IMR-90 (cell line): Measurements from ENCODE around the gene INTS6L. TPM values are rescaled to one million over a fixed set of nuclear protein-coding genes. Genes with fewer than 3 reads are reported as not detected.

Experiments
- ATAC-seq: fragments of 200-7000 bp; cut with Tn5 transposase; 2 replicates; pipeline ENCODE4 v1.9.1; 2020; ENCODE audit warnings: low read depth, mild to moderate bottlenecking, moderate library complexity
- BruUV-seq: library from RNA; stranded (reverse); fragments of 400-500 nt; replicated peaks from 2 replicates; lab custom pipeline; 2021; lab: Mats Ljungman, UMichigan
- CTCF ChIA-PET: fragments of 300-600 bp; formaldehyde crosslinking; extraction: SDS; loops from one replicate; lab custom pipeline; 2021; ENCODE audit warnings: antibody characterized with exemption; lab: Yijun Ruan, JAX
- POLR2A ChIA-PET: fragments of 300-600 bp; sonication (Branson Sonifier 250); formaldehyde crosslinking; loops from one replicate; lab custom pipeline; 2022; ENCODE audit warnings: antibody characterized with exemption; ENCODE audit not compliant: unreplicated experiment; lab: Charles Lee
- DNase-seq: peaks from one replicate; pipeline ENCODE4 v3.0.0; 2013
- H2AFZ ChIP-seq: replicated peaks from 2 replicates; pipeline ENCODE3; 2013; ENCODE audit warnings: low read length, mild to moderate bottlenecking; ENCODE audit not compliant: poor library complexity
- H2AK5ac ChIP-seq: 2 replicates; pipeline ENCODE4 v1.6.1; 2013; ENCODE audit warnings: low read depth, low read length, inconsistent platforms
- H2AK9ac ChIP-seq: replicated peaks from 2 replicates; pipeline ENCODE3; 2013; ENCODE audit warnings: mild to moderate bottlenecking, low read depth, low read length, moderate library complexity; ENCODE audit not compliant: poor library complexity
- H2BK120ac ChIP-seq: 2 replicates; pipeline ENCODE4 v1.6.1; 2013; ENCODE audit warnings: low read depth, low read length, inconsistent platforms
- H2BK15ac ChIP-seq: 3 replicates; pipeline ENCODE4 v1.6.1; 2013; ENCODE audit warnings: low read depth, low read length, inconsistent platforms
- H2BK20ac ChIP-seq: 2 replicates; pipeline ENCODE4 v1.6.1; 2013; ENCODE audit warnings: low read depth, mild to moderate bottlenecking, inconsistent platforms, low read length, moderate library complexity
- H2BK5ac ChIP-seq: 2 replicates; pipeline ENCODE4 v1.6.1; 2013; ENCODE audit warnings: mild to moderate bottlenecking, low read depth, low read length, inconsistent platforms; ENCODE audit not compliant: poor library complexity, severe bottlenecking
- H3K14ac ChIP-seq: replicated peaks from 2 replicates; pipeline ENCODE4 v1.6.1; 2013; ENCODE audit warnings: low read depth, low read length, inconsistent platforms
- H3K18ac ChIP-seq: 2 replicates; pipeline ENCODE4 v1.6.1; 2013; ENCODE audit warnings: low read depth, low read length, control low read depth
- H3K23ac ChIP-seq: 2 replicates; pipeline ENCODE4 v1.6.1; 2013; ENCODE audit warnings: low read depth, low read length, inconsistent platforms
- H3K27ac ChIP-seq: 2 replicates; pipeline ENCODE4 v1.5.1; 2013; ENCODE audit warnings: mild to moderate bottlenecking, control low read depth, low read length; ENCODE audit not compliant: insufficient read depth
- H3K27me3 ChIP-seq: 2 replicates; pipeline ENCODE4 v1.6.1; 2013; ENCODE audit warnings: low read length; ENCODE audit not compliant: control insufficient read depth, insufficient read depth
- H3K36me3 ChIP-seq: 2 replicates; pipeline ENCODE4 v1.6.1; 2013; ENCODE audit warnings: low read length, mixed read lengths; ENCODE audit not compliant: control insufficient read depth, insufficient read depth
- H3K4ac ChIP-seq: 2 replicates; pipeline ENCODE4 v1.6.1; 2013; ENCODE audit warnings: low read depth, low read length, inconsistent platforms
- H3K4me1 ChIP-seq: 2 replicates; pipeline ENCODE4 v1.6.1; 2013; ENCODE audit warnings: low read length, mixed read lengths; ENCODE audit not compliant: control insufficient read depth, insufficient read depth
- H3K4me2 ChIP-seq: 2 replicates; pipeline ENCODE4 v1.6.1; 2013; ENCODE audit warnings: low read depth, mild to moderate bottlenecking, control low read depth, low read length, moderate library complexity
- H3K4me3 ChIP-seq: 2 replicates; pipeline ENCODE4 v1.5.1; 2013; ENCODE audit warnings: low read depth, mild to moderate bottlenecking, control low read depth, low read length, moderate library complexity; ENCODE audit not compliant: insufficient read depth
- H3K56ac ChIP-seq: 2 replicates; pipeline ENCODE4 v1.6.1; 2013; ENCODE audit warnings: low read length, inconsistent platforms; ENCODE audit not compliant: insufficient read depth; ENCODE audit errors: extremely low read depth
- H3K79me1 ChIP-seq, 2 experiments: 2 replicates each; pipeline ENCODE4 v1.6.1; 2013; ENCODE audit warnings: low read length in 2 of 2, inconsistent platforms in 1 of 2, low read depth in 1 of 2
- H3K9ac ChIP-seq: 2 replicates; pipeline ENCODE4 v1.6.1; 2013; ENCODE audit warnings: low read depth, low read length, control low read depth
- H3K9me1 ChIP-seq: 2 replicates; pipeline ENCODE4 v1.6.1; 2013; ENCODE audit warnings: low read length, inconsistent platforms; ENCODE audit not compliant: insufficient read depth
- H3K9me3 ChIP-seq: 2 replicates; pipeline ENCODE4 v1.6.1; 2013; ENCODE audit warnings: low read length; ENCODE audit not compliant: control insufficient read depth, insufficient read depth
- H4K20me1 ChIP-seq: 2 replicates; pipeline ENCODE4 v1.6.1; 2013; ENCODE audit warnings: low read length, inconsistent platforms; ENCODE audit not compliant: insufficient read depth
- H4K5ac ChIP-seq: 2 replicates; pipeline ENCODE4 v1.6.1; 2013; ENCODE audit warnings: mild to moderate bottlenecking, low read depth, low read length, control low read depth
- H4K8ac ChIP-seq, 2 experiments: 2 replicates each; pipeline ENCODE4 v1.6.1; 2013; ENCODE audit warnings: low read depth in 2 of 2, low read length in 2 of 2, control low read depth in 1 of 2, inconsistent platforms in 1 of 2
- H4K91ac ChIP-seq: 2 replicates; pipeline ENCODE4 v1.6.1; 2013; ENCODE audit warnings: low read depth, low read length, inconsistent platforms; ENCODE audit not compliant: insufficient read depth
- BHLHE40 ChIP-seq: fragments of 150-350 bp; IDR thresholded peaks from 2 replicates; pipeline ENCODE4 v1.6.1; 2016; ENCODE audit warnings: mild to moderate bottlenecking, low read depth, low read length
- CEBPB ChIP-seq: IDR thresholded peaks from 2 replicates; pipeline ENCODE4 v1.6.1; 2012; ENCODE audit warnings: low read depth, low read length, improper control_type of control experiment
- CHD1 ChIP-seq: IDR thresholded peaks from 2 replicates; pipeline ENCODE4 v1.6.1; 2012; ENCODE audit warnings: low read depth, low read length, improper control_type of control experiment
- CTCF ChIP-seq: conservative IDR thresholded peaks from 2 replicates; pipeline ENCODE4 v1.5.1; 2012; ENCODE audit warnings: mild to moderate bottlenecking, low read depth, low read length, improper control_type of control experiment
- FOS ChIP-seq: fragments of 150-350 bp; IDR thresholded peaks from 2 replicates; pipeline ENCODE4 v1.6.1; 2016; ENCODE audit warnings: low read depth, low read length
- MAFK ChIP-seq: IDR thresholded peaks from 2 replicates; pipeline ENCODE4 v1.6.1; 2012; ENCODE audit warnings: low read depth, low read length, improper control_type of control experiment
- MAZ ChIP-seq: IDR thresholded peaks from 2 replicates; pipeline ENCODE4 v1.6.1; 2012; ENCODE audit warnings: low read depth, mild to moderate bottlenecking, low read length, improper control_type of control experiment, moderate library complexity, borderline replicate concordance
- MXI1 ChIP-seq: IDR thresholded peaks from 2 replicates; pipeline ENCODE4 v1.6.1; 2012; ENCODE audit warnings: low read depth, mild to moderate bottlenecking, low read length, moderate library complexity, borderline replicate concordance
- NFE2L2 ChIP-seq: fragments of 150-350 bp; IDR thresholded peaks from 2 replicates; pipeline ENCODE4 v1.6.1; 2016; ENCODE audit warnings: low read depth, mild to moderate bottlenecking, low read length
- POLR2A ChIP-seq: IDR thresholded peaks from 2 replicates; pipeline ENCODE4 v1.6.1; 2012; ENCODE audit warnings: mild to moderate bottlenecking, low read depth, low read length
- RAD21 ChIP-seq: IDR thresholded peaks from 2 replicates; pipeline ENCODE4 v1.6.1; 2012; ENCODE audit warnings: low read length, improper control_type of control experiment
- RCOR1 ChIP-seq: IDR thresholded peaks from 2 replicates; pipeline ENCODE4 v1.6.1; 2012; ENCODE audit warnings: mild to moderate bottlenecking, low read length, improper control_type of control experiment; ENCODE audit not compliant: insufficient replicate concordance
- RFX5 ChIP-seq: IDR thresholded peaks from 2 replicates; pipeline ENCODE4 v1.8.0; 2012; ENCODE audit warnings: low read depth, mild to moderate bottlenecking, low read length, moderate library complexity
- SMC3 ChIP-seq: fragments of 150-350 bp; IDR thresholded peaks from 2 replicates; pipeline ENCODE4 v1.6.1; 2016; ENCODE audit warnings: low read depth, mild to moderate bottlenecking, antibody characterized with exemption, low read length, moderate library complexity
- USF2 ChIP-seq: fragments of 150-350 bp; IDR thresholded peaks from 2 replicates; pipeline ENCODE4 v1.6.1; 2017; ENCODE audit warnings: mild to moderate bottlenecking, antibody characterized with exemption, low read length, low read depth
- WGBS, 2 experiments: methylation state at CpG; one replicate each; pipeline versions ENCODE4 v1.1.5 to v1.1.7; 2013; ENCODE audit warnings: missing lambda C conversion rate in 2 of 2; ENCODE audit not compliant: insufficient read length in 1 of 2; ENCODE audit errors: extremely low coverage in 2 of 2; 5-methylcytosine and 5-hydroxymethylcytosine counted together
- dilution Hi-C: fragments of 300-500 bp; cut with HindIII; formaldehyde crosslinking; loops from one replicate; pipeline ENCODE4 v1.14.3; 2018; ENCODE audit warnings: low sequenced_read_pairs; ENCODE audit not compliant: unreplicated experiment
- in situ Hi-C: fragments of 300-500 bp; cut with MboI; formaldehyde crosslinking; loops from 3 replicates; pipeline ENCODE4 v1.14.3; 2019; ENCODE audit warnings: low sequenced_read_pairs, inconsistent platforms, mixed read lengths
- intact Hi-C: fragments of 100-400 bp; cut with micrococcal nuclease; formaldehyde crosslinking; loops from 2 replicates; pipeline ENCODE4 v1.10.0; 2022
- polyA plus RNA-seq, 3 experiments: library from polyadenylated mRNA; depleted of rRNA; stranded (reverse); fragments of >200 nt; gene quantifications; 2 replicates each; pipeline ENCODE4 v1.2.3, GENCODE V29; 2012; ENCODE audit warnings: low replicate concordance in 1 of 3
- total RNA-seq: library from RNA; depleted of rRNA; stranded (reverse); fragments of >200 nt; gene quantifications from 2 replicates; pipeline ENCODE4 v1.2.3, GENCODE V29; 2012
- TF ChIP-seq, protein P1 (sequence below): fragments of 150-350 bp; IDR thresholded peaks from 2 replicates; pipeline ENCODE4 v1.6.1; 2016; ENCODE audit warnings: low read depth, mild to moderate bottlenecking, low read length, moderate library complexity, borderline replicate concordance

The INTS6L gene
- total and polyA plus RNA-seq, 2 of the 4 experiments (the other 2 are of a cell fraction), result 2.7 to 5.1 TPM

GRCh38 chrX:135518161-135518560, 2.3 kb upstream of the INTS6L start:
- BruUV-seq, result no TSS peak
- no peaks in the 10 kb centered on the region for H4K20me1 ChIP-seq
- H3K56ac ChIP-seq, result no peak overlapping the region
- DNase-seq (no peak), ATAC-seq (no peak)
- in situ Hi-C loops (no loop called here), dilution Hi-C loops (no loop called here), intact Hi-C loops (no loop called here)
- no peak overlapping the region for H3K23ac ChIP-seq
- H3K4me1 ChIP-seq, result no peaks in the 10 kb centered on the region
- POLR2A ChIA-PET, result no interaction called here
- H3K9me3 ChIP-seq, result no peaks in the 10 kb centered on the region
- TF ChIP-seq BHLHE40 (no peak), MAZ (no peak), RAD21 (no peak), CTCF (no peak), FOS (no peak), CHD1 (no peak), CEBPB (no peak), USF2 (no peak), NFE2L2 (no peak), RFX5 (no peak), POLR2A (no peak), MXI1 (no peak), MAFK (no peak), RCOR1 (no peak), SMC3 (no peak)
- TF ChIP-seq, protein P1, sequence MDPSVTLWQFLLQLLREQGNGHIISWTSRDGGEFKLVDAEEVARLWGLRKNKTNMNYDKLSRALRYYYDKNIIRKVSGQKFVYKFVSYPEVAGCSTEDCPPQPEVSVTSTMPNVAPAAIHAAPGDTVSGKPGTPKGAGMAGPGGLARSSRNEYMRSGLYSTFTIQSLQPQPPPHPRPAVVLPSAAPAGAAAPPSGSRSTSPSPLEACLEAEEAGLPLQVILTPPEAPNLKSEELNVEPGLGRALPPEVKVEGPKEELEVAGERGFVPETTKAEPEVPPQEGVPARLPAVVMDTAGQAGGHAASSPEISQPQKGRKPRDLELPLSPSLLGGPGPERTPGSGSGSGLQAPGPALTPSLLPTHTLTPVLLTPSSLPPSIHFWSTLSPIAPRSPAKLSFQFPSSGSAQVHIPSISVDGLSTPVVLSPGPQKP, result no peak
- H2AK9ac ChIP-seq, result no peak overlapping the region
- H3K27me3 ChIP-seq, result no peaks in the 10 kb centered on the region
- no peak overlapping the region for H3K4me3 ChIP-seq
- no peak overlapping the region for H2BK5ac ChIP-seq
- H2BK15ac ChIP-seq, result no peak overlapping the region
- CTCF ChIA-PET, result no interaction called here
- H4K8ac ChIP-seq, result no peak overlapping the region
- no peak overlapping the region for H4K5ac ChIP-seq
- no peak overlapping the region for H3K14ac ChIP-seq
- WGBS, 2 experiments, result no CpG with 5 or more reads among the region's 1 CpG
- no peak overlapping the region for H3K9ac ChIP-seq
- H2AK5ac ChIP-seq, result no peak overlapping the region
- H2AFZ ChIP-seq, result no peak overlapping the region
- no peaks in the 10 kb centered on the region for H3K36me3 ChIP-seq
- H4K91ac ChIP-seq, result no peak overlapping the region
- no peak overlapping the region for H2BK120ac ChIP-seq
- H2BK20ac ChIP-seq, result no peak overlapping the region
- no peak overlapping the region for H3K4me2 ChIP-seq
- H3K4ac ChIP-seq, result no peak overlapping the region
- no peaks in the 10 kb centered on the region for H3K9me1 ChIP-seq
- no peak overlapping the region for H3K18ac ChIP-seq
- no peaks in the 10 kb centered on the region for H3K79me1 ChIP-seq
- H3K27ac ChIP-seq, result no peak overlapping the region
